Vagina (tissue), 2 donors: ENCODE data around the gene SSUH2.

Source experiments
- CTCF ChIP-seq, 3 experiments: fragments of 450-650 bp in 2 of 3; fragments of 200-600 bp in 1 of 3; sonication (generic) in 1 of 3; IDR thresholded peaks; one replicate each; pipeline ENCODE4 v1.5.1; 2017 to 2019; ENCODE audit warnings: antibody characterized with exemption in 3 of 3, mild to moderate bottlenecking in 2 of 3, moderate library complexity in 2 of 3
- POLR2A ChIP-seq, 2 donors: fragments of 450-650 bp; IDR thresholded peaks; one replicate each; pipeline ENCODE4 v1.6.1; 2017; ENCODE audit warnings: antibody characterized with exemption in 2 of 2, mild to moderate bottlenecking in 2 of 2, moderate library complexity in 2 of 2
- POLR2AphosphoS5 ChIP-seq, 2 donors: sonication (generic); formaldehyde crosslinking; IDR thresholded peaks; one replicate each; pipeline ENCODE4 v1.9.0; 2017; ENCODE audit warnings: antibody characterized with exemption in 2 of 2, mild to moderate bottlenecking in 2 of 2, low read depth in 1 of 2; ENCODE audit not compliant: insufficient read depth in 1 of 2

DNA sequence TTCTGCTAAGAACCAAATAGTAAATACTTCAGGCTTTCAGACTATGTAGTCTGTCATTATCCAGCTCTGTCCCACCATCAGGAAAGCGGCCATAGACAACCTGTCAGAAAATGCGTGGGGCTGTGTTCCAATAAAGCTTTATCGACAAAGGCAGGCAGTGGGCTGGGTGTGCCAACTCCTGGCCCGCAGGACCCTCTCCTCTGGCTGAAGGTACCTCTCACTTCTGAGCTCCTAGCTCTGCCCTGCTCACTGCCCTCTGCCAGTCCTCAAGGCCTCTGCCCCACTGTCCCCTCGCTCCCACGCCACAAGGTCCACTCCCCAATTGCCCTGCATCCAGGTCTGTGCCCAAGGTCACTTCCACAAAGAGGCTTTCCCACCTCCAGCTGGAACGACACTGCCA is 20.0 kb downstream of the SSUH2 start:
- no peak for TF ChIP-seq CTCF (IDR thresholded peaks at IDR 0.05)
- TF ChIP-seq POLR2AphosphoS5 (IDR thresholded peaks at IDR 0.05; ENCODE audit: insufficient read depth in 1 of 2, low read depth in 1 of 2): no peak
- TF ChIP-seq POLR2A (IDR thresholded peaks at IDR 0.05): no peak
